Endothelial cell of umbilical vein (primary cell): Measurements from ENCODE around the gene CCS. TPM values are rescaled to one million over a fixed set of nuclear protein-coding genes. Genes with fewer than 3 reads are reported as not detected.

Experiments
- BruUV-seq: library from RNA; stranded (reverse); fragments of 400-500 nt; replicated peaks from 2 replicates; lab custom pipeline; 2021; lab: Mats Ljungman, UMichigan
- CTCF ChIA-PET: fragments of 300-600, 350-600 bp; sonication (Branson Sonifier 250); formaldehyde crosslinking; loops from one replicate; lab custom pipeline; 2021; ENCODE audit warnings: antibody characterized with exemption, inconsistent platforms; lab: Charles Lee
- POLR2A ChIA-PET: fragments of 300-600, 350-600 bp; sonication (Branson Sonifier 250); formaldehyde crosslinking; loops from one replicate; lab custom pipeline; 2021; ENCODE audit warnings: antibody characterized with exemption, inconsistent platforms; lab: Charles Lee
- DNase-seq: peaks from one replicate; pipeline ENCODE4 v3.0.0-alpha.2; 2011; ENCODE audit warnings: low read depth, low spot score
- FAIRE-seq: peaks from 2 replicates; lab custom pipeline; 2011; peaks lifted over from hg19 to GRCh38; lab: Jason Lieb, UNC
- H2AFZ ChIP-seq: 2 replicates; pipeline ENCODE4 v1.6.0; 2012; ENCODE audit warnings: low read depth, low read length, control low read depth, inconsistent platforms
- H3K27ac ChIP-seq: 2 replicates; pipeline ENCODE4 v1.5.1; 2011; ENCODE audit warnings: low read depth, mild to moderate bottlenecking, control low read depth, low read length, moderate library complexity; ENCODE audit not compliant: insufficient read depth
- H3K27me3 ChIP-seq, 2 experiments: 2 replicates each; pipeline versions ENCODE4 v1.6.0 to v1.6.1; 2011; ENCODE audit warnings: low read length in 2 of 2, mixed read lengths in 1 of 2; ENCODE audit not compliant: control insufficient read depth in 2 of 2, insufficient read depth in 2 of 2
- H3K36me3 ChIP-seq, 2 experiments: 2 replicates in 1 of 2; 3 replicates in 1 of 2; pipeline ENCODE4 v1.5.1; 2011; ENCODE audit warnings: low read length in 2 of 2, mild to moderate bottlenecking in 1 of 2, moderate library complexity in 1 of 2; ENCODE audit not compliant: control insufficient read depth in 2 of 2, insufficient read depth in 2 of 2; ENCODE audit errors: extremely low read depth in 1 of 2
- H3K4me1 ChIP-seq: 3 replicates; pipeline ENCODE4 v1.5.1; 2011; ENCODE audit warnings: mild to moderate bottlenecking, low read length; ENCODE audit not compliant: control insufficient read depth, insufficient read depth; ENCODE audit errors: extremely low read depth
- H3K4me2 ChIP-seq: 2 replicates; pipeline ENCODE4 v1.6.1; 2011; ENCODE audit warnings: low read length, control low read depth, mixed read lengths; ENCODE audit not compliant: insufficient read depth
- H3K4me3 ChIP-seq, 3 experiments: fragments of 200-600 bp in 1 of 3; sonication (generic), shearing (Covaris generic) in 1 of 3; replicated peaks in 1 of 3; 2 replicates each; pipeline ENCODE4 v1.5.1; 2011 to 2016; ENCODE audit warnings: control low read depth in 3 of 3, low read length in 3 of 3, mild to moderate bottlenecking in 2 of 3, inconsistent platforms in 1 of 3, low read depth in 1 of 3, moderate library complexity in 1 of 3; ENCODE audit not compliant: insufficient read depth in 1 of 3
- H3K79me2 ChIP-seq: 2 replicates; pipeline ENCODE4 v1.6.0; 2012; ENCODE audit warnings: low read length, inconsistent platforms; ENCODE audit not compliant: control insufficient read depth, insufficient read depth
- H3K9ac ChIP-seq: replicated peaks from 2 replicates; pipeline ENCODE3; 2011; ENCODE audit warnings: low read length, control low read depth; ENCODE audit not compliant: insufficient read depth; ENCODE audit errors: extremely low read depth
- H3K9me1 ChIP-seq: replicated peaks from 3 replicates; pipeline ENCODE4 v1.6.0; 2011; ENCODE audit warnings: mild to moderate bottlenecking, low read length; ENCODE audit not compliant: control insufficient read depth, insufficient read depth; ENCODE audit errors: extremely low read depth
- H3K9me3 ChIP-seq: replicated peaks from 2 replicates; pipeline ENCODE4 v1.5.1; 2012; ENCODE audit warnings: low read length, inconsistent platforms; ENCODE audit not compliant: control insufficient read depth, insufficient read depth
- H4K20me1 ChIP-seq: replicated peaks from 2 replicates; pipeline ENCODE3; 2011; ENCODE audit warnings: mild to moderate bottlenecking, low read length; ENCODE audit not compliant: control insufficient read depth, insufficient read depth; ENCODE audit errors: extremely low read depth
- FOS ChIP-seq: IDR thresholded peaks from 2 replicates; pipeline ENCODE4 v1.6.1; 2011; ENCODE audit warnings: mild to moderate bottlenecking, low read length, moderate library complexity, borderline replicate concordance; ENCODE audit not compliant: insufficient read depth
- JUN ChIP-seq: IDR thresholded peaks from 2 replicates; pipeline ENCODE4 v1.6.1; 2011; ENCODE audit warnings: borderline replicate concordance, low read depth; ENCODE audit not compliant: insufficient read length, insufficient read depth
- POLR2AphosphoS5 ChIP-seq: IDR thresholded peaks from 2 replicates; pipeline ENCODE4 v1.6.1; 2012; ENCODE audit warnings: low read depth, mild to moderate bottlenecking, control low read depth, low read length, moderate library complexity; ENCODE audit not compliant: insufficient read depth
- dilution Hi-C: fragments of 300-500 bp; cut with MboI; formaldehyde crosslinking; loops from one replicate; pipeline ENCODE4 v1.15.0; 2019; ENCODE audit warnings: low sequenced_read_pairs; ENCODE audit not compliant: extremely low pct_ligation_motif_present
- intact Hi-C: fragments of 100-400 bp; cut with micrococcal nuclease; formaldehyde crosslinking; loops from one replicate; pipeline ENCODE4 v1.10.0; 2022
- polyA plus RNA-seq, 4 experiments: library from polyadenylated mRNA; depleted of rRNA in 3 of 4; stranded (reverse) in 3 of 4; unstranded in 1 of 4; fragments of >200 nt; gene quantifications; 2 replicates each; pipeline versions ENCODE4 v1.2.1 to v1.2.3, GENCODE V29; 2011 to 2012; ENCODE audit warnings: missing spikeins in 1 of 4
- total RNA-seq: library from RNA; stranded (reverse); gene quantifications from 2 replicates; pipeline ENCODE4 v1.2.3, GENCODE V29; 2021
- TF ChIP-seq, protein P1 (sequence below): IDR thresholded peaks from 2 replicates; pipeline ENCODE4 v1.6.1; 2011; ENCODE audit not compliant: insufficient read depth, insufficient read length
- TF ChIP-seq, protein P2 (sequence below), 2 donors: IDR thresholded peaks; 1 replicate in 1 of 2; 2 replicates in 1 of 2; pipeline ENCODE4 v1.5.1; 2011; ENCODE audit warnings: low read length in 2 of 2, mild to moderate bottlenecking in 2 of 2, moderate library complexity in 2 of 2, control low read depth in 1 of 2, inconsistent platforms in 1 of 2, low read depth in 1 of 2; ENCODE audit not compliant: insufficient read depth in 1 of 2; ENCODE audit errors: extremely low read depth in 1 of 2

The CCS gene
- total and polyA plus RNA-seq, 2 donors (not counting 3 experiments of a cell fraction or from before 2014, with no cell fraction given) = 38.7 to 39.0 TPM

DNA sequence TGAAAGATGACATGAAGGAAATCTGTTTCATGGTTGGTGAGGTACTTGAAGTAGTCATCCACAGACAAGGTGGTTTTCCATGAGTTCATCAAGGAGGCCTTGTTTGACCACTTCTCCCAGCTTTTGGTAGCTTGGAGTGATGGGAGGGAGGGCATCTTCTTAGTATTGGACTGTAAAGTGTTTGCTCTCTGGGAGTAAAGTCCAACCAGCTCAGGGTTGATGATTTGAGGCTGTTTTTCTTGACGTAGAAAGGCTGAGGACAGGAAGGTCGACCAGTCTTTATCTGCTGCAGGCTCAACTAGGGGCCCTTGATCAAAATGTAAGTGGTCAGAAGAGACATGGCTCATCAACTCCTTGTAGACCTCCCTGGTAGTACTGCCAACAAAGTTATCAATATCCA, 1.8 kb upstream of the CCS start:
- Histone ChIP-seq H3K4me2 (no peak overlapping the region), H2AFZ (no peak overlapping the region), H3K9me1 (no peaks in the 10 kb centered on the region), H3K36me3 (no peaks in the 10 kb centered on the region), H4K20me1 (no peaks in the 10 kb centered on the region), H3K4me3 (no peak overlapping the region), H3K4me1 (peaks cover 5% of the 10 kb centered on the region), H3K27me3 (peaks cover 0 to 2% of the 10 kb centered on the region in 2 experiments), H3K9ac (no peak overlapping the region), H3K79me2 (no peaks in the 10 kb centered on the region), H3K27ac (no peak overlapping the region), H3K9me3 (no peaks in the 10 kb centered on the region)
- no TSS peak for BruUV-seq
- TF ChIP-seq FOS = no peak
- TF ChIP-seq, protein P1, sequence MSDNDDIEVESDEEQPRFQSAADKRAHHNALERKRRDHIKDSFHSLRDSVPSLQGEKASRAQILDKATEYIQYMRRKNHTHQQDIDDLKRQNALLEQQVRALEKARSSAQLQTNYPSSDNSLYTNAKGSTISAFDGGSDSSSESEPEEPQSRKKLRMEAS = no peak
- TF ChIP-seq JUN = no peak
- no peak for TF ChIP-seq POLR2AphosphoS5
- TF ChIP-seq, protein P2, sequence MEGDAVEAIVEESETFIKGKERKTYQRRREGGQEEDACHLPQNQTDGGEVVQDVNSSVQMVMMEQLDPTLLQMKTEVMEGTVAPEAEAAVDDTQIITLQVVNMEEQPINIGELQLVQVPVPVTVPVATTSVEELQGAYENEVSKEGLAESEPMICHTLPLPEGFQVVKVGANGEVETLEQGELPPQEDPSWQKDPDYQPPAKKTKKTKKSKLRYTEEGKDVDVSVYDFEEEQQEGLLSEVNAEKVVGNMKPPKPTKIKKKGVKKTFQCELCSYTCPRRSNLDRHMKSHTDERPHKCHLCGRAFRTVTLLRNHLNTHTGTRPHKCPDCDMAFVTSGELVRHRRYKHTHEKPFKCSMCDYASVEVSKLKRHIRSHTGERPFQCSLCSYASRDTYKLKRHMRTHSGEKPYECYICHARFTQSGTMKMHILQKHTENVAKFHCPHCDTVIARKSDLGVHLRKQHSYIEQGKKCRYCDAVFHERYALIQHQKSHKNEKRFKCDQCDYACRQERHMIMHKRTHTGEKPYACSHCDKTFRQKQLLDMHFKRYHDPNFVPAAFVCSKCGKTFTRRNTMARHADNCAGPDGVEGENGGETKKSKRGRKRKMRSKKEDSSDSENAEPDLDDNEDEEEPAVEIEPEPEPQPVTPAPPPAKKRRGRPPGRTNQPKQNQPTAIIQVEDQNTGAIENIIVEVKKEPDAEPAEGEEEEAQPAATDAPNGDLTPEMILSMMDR (IDR thresholded peaks at IDR 0.05; ENCODE audit: extremely low read depth in 1 of 2, insufficient read depth in 1 of 2, low read depth in 1 of 2, low read length in 2 of 2) = no peak
- intact Hi-C loops = loop anchor here (5.0 kb wide), 1 partner anchor 86 kb away; the partner anchor contains the start of gene RBM4B
- POLR2A ChIA-PET = no interaction called here
- FAIRE-seq = no peak
- dilution Hi-C loops = no loop called here
- CTCF ChIA-PET = interaction anchor here (1.0 to 1.3 kb wide), 5 partner anchors 12 to 243 kb away, joined by 3 to 4 read pairs (median 4); no protein-coding TSS in a partner anchor
- no peak for DNase-seq
